Adrenal gland (tissue), 5 donors: ENCODE results near the gene NIPA2.

ENCODE experiments used
- CTCF ChIP-seq, 6 experiments: fragments of 450-650 bp in 4 of 6; fragments of 200-600 bp in 2 of 6; sonication (generic) in 1 of 6; IDR thresholded peaks; 1 replicate in 5 of 6; 2 replicates in 1 of 6; pipeline versions ENCODE4 v1.5.1 to v1.8.0; 2016 to 2021; ENCODE audit warnings: antibody characterized with exemption in 6 of 6, mild to moderate bottlenecking in 2 of 6, moderate library complexity in 1 of 6
- POLR2A ChIP-seq, 2 donors: fragments of 450-650 bp; IDR thresholded peaks; one replicate each; pipeline ENCODE4 v1.6.1; 2017; ENCODE audit warnings: antibody characterized with exemption in 2 of 2, mild to moderate bottlenecking in 2 of 2, moderate library complexity in 1 of 2
- donor health status: DM: no; HTN: no; CAD: no.

DNA sequence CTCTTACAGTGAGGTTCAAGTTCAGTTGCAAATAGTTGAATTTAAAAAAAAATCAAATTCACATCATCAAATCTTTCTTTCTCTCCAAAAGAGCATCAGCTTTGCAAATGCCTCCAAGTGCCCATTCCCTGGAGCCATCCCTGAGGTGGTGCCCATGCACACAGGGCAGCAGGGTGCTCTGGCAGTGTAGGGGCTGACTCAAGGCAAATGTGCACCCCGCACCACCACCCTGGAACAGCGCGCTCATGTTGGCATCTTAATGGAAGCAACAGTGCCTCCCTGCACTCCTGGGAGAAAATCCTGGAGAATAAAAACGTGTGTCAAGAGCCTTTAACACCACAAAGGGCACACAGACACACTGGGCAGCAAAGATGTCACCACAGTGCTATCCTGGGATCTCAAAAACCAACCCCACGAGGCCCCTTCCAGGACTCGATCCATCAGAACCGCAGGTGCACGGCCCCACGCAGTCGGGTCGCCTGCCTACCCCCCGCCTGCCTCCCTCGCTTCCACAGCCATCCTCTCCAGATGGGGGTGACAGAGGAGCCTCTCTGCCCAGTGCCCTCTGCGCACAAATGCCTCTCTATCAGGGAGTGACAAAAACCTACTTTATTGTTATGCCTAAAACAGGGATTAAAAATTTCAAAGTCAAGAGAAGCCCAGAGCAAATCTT lies 50.8 kb downstream of the NIPA2 start:
- TF ChIP-seq CTCF (IDR thresholded peaks at IDR 0.05) (no peak), POLR2A (IDR thresholded peaks at IDR 0.05) (no peak)
